ENCODE data around the gene MCM8.

DNA sequence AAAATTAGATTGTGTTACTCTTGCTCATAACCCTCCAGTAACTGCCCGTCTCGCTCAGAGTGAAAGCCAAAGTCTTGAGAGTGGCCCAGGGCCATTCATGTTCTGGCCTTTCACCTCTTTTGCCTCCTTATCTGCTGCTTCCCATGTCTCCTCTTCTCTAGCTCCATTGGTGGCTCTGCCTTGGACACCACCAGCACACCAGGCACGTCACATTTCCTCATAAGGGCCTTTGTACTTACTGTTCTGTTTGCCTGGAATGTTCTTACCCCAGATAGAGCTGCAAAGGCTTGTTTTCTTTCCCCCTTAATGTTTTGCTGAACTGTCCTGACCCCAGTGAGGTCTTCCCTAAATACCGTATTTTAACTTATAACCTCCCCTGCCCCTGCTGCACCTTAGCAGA, 29.3 kb downstream of the MCM8 start:
- TF ChIP-seq, protein P1, sequence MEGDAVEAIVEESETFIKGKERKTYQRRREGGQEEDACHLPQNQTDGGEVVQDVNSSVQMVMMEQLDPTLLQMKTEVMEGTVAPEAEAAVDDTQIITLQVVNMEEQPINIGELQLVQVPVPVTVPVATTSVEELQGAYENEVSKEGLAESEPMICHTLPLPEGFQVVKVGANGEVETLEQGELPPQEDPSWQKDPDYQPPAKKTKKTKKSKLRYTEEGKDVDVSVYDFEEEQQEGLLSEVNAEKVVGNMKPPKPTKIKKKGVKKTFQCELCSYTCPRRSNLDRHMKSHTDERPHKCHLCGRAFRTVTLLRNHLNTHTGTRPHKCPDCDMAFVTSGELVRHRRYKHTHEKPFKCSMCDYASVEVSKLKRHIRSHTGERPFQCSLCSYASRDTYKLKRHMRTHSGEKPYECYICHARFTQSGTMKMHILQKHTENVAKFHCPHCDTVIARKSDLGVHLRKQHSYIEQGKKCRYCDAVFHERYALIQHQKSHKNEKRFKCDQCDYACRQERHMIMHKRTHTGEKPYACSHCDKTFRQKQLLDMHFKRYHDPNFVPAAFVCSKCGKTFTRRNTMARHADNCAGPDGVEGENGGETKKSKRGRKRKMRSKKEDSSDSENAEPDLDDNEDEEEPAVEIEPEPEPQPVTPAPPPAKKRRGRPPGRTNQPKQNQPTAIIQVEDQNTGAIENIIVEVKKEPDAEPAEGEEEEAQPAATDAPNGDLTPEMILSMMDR (IDR thresholded peaks at IDR 0.05) = no peak
- TF ChIP-seq POLR2A (IDR thresholded peaks at IDR 0.05) = no peak

Measured in vagina (tissue), 2 donors.